Cortex of kidney (tissue), 1 donor: ENCODE data around the gene AFG1L.
"Not testable (repeated sequence)": the region's sequence is repeated elsewhere in the genome, so short reads cannot be mapped to it uniquely, and the experiment has no call there.

Experiments
- DNase-seq: peaks from one replicate; lab custom pipeline; 2025; lab: John Stamatoyannopoulos, UW

The AFG1L gene

DNA sequence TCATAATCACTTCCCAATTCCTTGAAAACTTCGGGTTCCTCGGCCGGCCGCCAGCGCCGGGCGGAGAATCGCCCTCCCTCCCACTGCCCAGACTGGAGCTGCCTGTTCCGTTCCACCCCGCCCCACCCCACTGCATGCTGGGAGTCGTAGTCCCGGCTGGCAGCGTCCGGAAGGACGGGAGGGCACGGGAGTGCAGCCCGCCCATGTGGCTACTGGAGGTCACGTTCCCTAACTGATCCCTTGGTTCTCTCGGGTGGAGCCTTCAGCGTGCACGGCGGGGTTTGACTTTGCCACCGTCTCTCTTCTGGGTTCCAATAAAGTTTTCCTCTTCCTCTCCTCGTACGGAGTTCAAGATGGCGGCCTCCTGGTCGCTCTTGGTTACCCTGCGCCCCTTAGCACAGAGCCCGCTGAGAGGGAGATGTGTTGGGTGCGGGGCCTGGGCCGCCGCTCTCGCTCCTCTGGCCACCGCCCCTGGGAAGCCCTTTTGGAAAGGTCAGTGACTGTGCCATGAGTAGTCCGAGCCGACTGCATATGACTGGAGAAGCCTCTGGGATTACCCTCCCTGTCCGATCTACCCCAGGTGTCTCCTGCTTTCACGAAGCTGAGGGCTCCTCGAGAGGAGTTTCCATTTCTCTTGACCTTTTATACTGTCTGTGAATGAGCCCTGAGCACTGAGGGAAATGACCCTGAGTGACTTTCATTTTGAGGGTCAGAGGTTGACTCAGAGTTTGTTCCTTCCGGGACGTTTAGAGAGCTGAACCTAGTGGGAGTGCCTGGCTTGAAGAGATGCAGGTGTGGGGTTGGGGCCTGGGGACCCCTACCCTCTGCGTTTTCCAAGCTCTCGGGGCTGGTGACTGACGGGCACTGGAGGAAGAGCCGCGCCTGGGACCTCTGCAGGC is at the start of gene AFG1L:
AFG1L (plus strand) TSS at position 328 of the 899 bp plus-strand sequence; CDS start at position 354, 26 bp downstream.
- peak; percentile 36 for DNase-seq

DNA sequence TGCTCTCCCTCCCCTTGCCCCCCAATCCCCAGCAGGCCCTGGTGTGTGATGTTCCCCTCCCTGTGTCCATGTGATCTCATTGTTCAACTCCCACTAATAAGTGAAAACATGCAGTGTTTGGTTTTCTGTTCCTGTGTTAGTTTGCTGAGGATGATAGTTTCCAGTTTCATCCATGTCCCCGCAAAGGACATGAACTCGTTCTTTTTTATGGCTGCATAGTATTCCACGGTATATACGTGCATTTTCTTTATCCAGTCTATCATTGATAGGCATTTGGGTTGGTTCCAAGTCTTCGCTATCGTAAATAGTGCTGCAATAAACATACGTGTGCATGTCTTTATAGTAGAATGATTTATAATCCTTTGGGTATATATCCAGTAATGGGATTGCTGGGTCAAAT is 49.8 kb upstream of the AFG1L start:
- DNase-seq, result not testable (repeated sequence)

DNA sequence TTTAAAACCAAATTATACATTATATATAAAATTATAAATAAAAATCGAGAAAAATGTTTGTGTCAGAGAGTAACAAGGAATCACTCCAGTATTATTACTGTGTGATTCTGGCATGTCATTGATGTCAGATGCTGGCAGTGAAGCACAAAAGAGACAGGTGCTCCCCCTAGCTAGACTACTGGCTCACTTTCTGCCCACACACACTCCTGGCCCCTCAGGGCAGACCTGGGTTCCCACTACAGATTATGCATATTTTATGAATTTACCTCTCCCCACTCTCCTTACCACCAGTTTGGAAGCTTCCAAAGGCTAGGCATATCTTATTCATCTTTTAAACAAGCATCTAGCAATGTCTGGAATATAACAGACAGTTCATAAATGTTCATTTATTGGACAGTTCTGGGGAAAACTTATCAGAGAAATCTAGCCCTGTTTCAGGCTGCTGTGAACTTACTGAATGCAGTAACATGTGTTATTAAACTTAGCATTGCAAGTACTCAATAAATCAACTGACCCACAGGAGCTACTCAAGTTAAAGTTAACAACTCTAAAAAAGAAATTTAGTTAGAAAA is 46.8 kb upstream of the AFG1L start:
- no peak for DNase-seq

DNA sequence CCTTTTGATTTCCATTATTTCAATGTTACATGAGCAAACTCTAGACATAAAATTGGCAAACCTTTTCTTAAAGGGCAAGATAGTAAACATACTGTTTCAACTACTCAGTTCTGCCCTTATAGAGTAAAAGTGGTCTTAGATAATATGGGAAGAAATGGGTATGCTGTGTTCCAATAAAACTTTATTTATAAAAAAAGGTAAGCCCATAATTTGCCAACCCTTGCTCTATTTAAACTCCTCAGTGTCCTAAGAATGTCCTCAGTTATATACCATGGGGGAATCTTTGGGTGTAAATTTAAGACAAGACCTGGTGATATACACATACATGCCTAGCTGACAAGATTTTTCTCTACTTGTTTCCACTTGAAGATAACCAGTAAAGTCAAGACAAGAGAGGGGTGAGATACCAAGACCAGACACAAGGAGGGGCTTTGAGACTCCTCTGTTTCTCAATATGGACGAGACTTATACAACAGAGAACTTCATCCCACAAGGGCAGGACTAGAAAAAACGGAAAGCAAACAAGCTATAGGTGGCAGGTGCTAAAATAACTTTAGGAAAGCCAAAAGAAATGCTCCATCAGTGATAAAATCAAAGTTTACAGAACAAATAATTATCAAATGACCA is 44.5 kb upstream of the AFG1L start:
- DNase-seq, result no peak

DNA sequence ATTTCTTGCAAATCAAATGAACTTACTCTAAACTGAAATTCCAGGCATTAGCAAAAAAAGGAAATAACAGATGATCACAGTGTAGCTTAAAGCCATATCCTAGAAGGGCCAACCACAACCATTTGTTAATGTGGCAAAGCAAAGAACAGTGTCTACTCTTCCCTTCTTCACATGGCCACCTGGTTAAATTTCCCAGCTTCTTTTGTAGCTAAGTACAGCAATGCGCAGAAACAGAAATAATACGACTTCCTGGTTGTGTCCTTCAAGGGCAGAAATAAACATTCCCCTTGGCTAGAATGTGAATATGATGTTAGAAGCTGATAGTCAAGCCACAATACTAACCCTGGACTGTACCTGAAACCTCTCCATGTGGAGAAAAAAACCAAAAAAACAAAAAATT is 43.6 kb upstream of the AFG1L start:
- no peak for DNase-seq

DNA sequence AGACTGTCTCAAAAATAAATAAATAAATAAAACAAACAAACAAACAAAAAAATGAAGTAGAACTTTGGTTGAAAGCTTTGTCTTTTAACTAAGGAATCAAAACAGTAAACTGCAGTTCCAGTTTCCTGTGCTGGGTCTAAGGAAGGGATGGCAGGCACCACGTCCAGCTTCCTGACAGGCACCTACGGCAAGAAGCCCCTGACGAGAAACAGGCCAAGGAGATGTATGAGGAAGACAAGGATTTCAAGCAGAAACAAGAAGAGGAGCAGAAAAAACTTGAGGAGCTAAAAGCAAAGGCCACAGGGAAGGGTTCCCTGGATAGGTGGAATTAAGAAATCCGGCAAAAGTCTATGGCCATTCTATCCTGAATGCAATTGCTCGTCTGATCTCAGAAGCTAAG is 42.8 kb upstream of the AFG1L start:
- no peak for DNase-seq

DNA sequence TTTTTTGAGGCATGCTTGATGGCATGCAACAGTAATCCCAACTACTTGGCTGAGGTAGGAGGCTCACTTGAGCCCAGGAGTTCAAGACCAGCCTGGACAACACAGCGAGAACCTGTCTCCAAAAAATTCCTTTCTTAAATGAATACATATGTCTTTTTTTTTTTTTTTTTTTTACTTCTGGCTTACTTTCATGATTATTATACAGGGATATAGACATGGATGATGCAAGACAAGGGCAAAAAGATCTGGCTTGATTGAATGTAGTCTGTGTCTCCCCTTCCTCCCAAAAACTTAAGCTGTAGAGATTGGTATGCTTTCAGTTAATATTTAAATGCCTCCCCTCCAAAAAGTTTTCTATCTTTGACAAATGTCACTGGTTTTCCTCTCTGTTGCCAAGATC is 41.6 kb upstream of the AFG1L start:
- no peak for DNase-seq

DNA sequence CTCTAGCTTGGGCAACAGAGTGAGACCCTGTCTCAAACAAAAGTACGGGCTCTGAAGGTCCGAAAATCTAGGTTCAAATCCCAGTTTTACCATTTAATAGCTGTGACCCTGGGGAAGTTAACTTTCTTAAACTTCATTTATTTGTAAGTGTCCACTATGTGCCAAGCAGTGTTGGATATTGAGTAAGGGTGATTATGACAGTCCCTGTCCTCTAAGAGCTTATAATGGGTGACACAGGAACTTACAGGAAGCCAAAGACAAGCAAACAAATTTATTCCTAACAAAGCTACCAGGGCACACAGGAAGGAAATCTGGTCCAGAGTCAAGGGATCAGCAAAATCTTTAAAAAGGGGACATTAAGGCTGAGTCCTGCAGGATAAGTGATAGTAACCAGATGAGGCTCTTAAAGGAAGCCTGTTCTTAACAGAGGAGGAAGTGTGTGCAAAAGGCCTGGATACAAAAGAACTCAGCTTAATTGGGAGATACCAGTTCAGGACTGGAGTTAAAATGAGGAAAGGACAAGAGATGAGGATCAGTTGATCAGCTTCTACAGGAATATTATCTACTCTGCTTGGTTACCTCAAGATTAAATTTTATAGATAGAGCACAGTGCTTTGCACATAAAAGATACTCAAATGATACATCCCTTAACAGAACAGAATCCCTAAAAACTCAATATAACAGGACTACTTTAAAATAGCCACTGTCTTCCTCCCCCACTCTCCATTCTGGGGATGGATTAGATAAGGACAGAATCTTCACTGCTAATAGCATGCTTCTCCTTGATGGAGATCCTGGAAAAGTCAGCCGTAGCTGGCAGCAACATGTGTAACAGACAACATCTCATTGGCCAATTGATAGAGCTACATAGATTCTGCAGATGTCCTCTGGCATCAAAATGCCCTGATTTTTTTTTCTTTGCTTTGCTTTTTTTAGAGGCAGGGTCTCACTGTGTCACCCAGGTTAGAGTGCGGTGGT is 40.1 kb upstream of the AFG1L start:
- no peak for DNase-seq

DNA sequence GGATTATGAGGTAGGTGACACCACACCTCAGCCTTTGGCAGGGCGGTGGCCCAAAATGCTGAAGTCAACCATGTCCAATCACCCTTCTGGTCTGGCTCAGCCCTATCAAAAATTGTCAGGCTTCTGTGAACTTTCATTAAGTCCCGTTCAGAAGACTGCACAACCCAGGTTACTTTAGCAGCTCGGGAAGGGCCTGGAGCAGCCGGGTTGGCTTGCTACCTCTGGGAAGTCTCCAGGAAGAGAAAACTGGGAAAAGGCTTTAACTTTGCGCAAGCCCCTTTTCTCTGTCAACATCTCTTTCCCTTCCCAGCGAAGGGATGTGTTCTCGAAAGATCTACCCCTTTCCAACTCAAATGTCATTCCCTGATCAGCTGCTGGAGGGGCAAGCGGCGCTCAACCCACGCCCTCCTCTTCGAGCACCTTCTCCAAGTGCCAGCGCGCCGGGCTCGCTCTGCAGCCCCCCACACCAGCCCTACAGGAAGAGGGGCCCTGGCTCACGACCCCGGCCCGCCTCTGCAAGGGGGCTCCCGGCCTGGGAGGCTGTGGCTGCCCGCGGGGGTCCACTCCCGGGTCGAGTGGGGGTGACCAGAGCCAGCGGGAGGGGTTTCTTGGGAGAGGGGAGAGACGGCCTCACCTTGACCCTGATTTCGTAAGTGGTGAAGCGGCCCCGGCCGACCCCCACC is 34.6 kb upstream of the AFG1L start:
- no peak for DNase-seq

DNA sequence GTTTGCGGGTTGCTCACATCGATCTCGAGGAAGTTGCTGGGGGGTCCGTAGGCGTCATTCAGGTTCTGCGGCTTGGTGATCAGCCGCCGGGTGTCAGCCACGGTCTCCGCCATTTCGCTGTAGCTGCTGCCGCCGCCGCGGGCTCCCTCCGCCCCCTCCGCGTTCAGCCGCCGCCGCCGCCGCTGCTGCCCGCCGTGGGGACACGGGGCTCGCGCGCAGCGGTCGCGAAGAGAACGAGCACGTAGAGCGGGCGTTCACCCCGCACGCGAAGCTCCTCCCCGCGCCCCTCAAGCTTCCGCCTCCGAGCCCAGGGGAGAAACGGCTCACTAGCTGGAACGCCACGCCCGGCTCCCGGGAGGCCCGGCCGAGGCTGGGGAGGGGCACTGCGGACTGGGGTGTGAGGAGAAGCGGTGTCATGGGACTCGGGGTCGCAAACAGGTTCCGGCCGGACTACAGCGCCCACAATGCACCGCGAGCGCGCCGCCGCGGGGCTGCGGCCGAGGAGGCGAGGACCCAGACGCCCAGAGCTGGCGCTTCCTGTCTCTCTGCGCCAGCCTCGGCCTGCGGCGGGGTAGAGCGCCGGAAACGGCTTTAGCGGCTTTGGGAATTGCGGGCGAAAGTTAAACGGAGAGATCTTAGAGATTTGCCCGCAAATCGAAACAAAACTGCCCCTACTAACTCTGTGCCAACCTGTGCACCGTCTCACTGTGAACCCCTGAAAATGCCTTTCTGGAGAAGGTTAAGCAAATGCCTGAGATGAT is 33.9 kb upstream of the AFG1L start, which contains the start of gene SNX3:
SNX3 (minus strand) TSS at position 232 of the 761 bp plus-strand sequence; CDS start at position 113, 119 bp downstream.
- peak; percentile 85 for DNase-seq

DNA sequence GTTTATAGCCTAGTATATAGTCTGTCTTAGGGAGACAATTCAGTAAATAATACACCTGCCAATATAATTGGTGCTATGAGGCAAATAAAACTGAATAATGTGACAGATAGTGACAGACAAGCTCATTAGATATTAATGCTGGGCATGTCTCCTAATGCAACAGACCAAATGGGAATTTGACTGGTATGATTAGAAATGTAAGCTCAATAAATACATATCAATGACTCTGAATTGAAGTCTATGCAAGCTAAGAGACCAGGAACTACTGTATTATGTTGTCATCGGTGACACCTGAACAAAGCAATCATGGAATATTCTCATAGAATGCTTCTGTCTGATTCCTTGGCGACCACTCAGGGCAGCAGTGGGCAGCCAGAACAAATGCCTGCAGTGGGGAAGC is 31.5 kb upstream of the AFG1L start:
- DNase-seq, result no peak

DNA sequence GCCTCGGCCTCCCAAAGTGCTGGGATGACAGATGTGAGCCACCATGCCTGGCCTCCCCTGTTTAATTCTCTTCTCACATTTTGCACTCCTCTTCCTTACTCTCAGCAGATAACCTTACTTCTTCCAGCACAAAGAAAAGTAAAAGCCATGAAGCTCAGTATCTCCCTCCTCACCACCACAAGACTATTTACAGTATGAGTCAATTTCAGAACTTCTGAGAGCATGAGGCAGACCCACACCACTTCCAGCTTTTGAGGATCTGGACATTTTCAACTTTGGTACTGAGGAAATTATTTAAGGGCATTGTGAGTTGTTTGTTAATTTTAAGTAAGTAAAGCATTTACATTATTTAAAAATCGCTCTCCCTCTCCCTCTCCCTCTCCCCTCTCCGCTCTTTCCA is 26.0 kb upstream of the AFG1L start:
- no peak for DNase-seq

DNA sequence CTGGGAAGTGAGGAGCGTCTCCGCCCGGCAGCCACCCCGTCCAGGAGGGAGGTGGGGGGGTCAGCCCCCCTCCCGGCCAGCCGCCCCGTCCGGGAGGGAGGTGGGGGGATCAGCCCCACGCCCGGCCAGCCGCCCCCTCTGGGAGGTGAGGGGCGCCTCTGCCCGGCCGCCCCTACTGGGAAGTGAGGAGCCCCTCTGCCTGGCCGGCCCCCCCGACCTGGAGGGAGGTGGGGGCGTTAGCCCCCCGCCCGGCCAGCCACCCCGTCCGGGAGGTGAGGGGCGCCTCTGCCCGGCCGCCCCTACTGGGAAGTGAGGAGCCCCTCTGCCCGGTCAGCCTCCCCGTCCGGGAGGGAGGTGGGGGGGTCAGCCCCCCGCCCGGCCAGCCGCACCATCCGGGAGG is 24.9 kb upstream of the AFG1L start:
- not testable (repeated sequence) for DNase-seq

DNA sequence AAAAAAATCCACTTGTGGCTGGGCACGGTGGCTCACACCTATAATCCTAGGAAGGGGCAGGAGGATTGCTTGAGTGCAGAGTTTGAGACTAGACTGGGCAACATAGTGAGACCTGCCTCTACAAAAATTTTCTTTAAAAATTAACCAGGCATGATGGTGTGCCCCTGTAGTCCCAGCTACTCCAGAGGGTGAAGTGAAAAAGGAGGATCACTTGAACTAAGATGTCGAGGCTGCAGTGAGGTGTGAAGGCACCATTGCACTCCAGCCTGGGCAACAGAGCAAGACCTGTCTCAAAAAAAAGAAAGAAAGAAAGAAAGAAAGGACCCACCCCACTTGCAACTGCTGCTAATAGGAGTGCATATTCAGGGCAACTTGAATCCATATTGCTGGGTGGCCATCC is 20.3 kb upstream of the AFG1L start:
- no peak for DNase-seq

DNA sequence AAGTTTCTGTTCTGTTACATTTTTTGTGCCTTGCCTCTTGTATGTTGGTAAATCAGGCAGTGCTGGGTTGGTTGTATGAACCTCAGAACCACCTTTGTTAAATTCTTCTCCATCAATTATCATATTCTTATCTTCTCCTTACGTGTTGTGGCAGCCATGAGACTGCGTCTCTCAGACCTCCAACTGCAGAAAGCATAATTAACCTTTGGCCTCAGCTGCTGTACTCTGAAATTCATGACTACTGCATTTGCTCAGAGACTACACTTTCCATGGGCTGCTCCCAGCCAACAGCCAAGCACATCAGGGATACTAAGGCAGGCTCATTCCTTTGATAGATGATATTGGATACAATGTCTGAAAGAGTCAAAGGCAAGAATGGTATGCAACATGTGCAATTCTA is 18.9 kb upstream of the AFG1L start:
- no peak for DNase-seq

DNA sequence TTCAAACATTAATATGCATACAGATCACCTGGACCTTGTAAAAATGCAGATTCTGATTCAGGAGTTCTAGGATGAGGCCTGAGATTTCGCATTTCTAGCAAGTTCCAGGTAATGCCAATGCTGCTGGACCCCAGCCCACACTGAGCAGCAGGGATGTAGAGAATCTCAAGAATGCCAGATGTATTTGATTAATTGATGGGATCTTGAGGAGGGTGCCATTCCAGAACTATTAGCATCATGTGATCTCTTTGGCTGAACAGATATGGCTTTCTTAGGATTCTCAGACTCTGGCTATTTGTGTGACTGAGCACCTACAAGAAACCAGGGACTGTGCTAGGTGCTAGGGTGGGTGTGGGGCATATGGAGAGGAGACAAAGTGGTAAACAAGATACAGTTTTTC is 17.6 kb upstream of the AFG1L start:
- no peak for DNase-seq

DNA sequence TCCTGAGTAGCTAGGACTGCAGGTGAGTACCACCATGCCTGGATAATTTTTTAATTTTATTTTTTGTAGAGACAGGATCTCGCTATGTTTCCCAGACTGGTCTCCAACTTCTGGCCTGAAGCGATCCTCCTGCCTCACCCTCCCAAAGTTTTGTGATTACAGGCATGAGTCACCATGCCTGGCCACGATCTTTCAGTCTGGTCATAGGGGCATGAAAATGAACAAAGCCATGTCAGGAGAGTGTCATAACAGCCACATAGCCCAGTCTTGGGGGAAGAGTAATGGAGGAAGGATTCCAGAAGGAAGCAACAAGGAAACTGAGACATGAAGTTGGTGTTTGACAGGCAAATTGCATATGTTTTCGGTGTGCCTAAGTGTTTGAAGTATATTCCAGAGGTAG is 17.0 kb upstream of the AFG1L start:
- no peak for DNase-seq

DNA sequence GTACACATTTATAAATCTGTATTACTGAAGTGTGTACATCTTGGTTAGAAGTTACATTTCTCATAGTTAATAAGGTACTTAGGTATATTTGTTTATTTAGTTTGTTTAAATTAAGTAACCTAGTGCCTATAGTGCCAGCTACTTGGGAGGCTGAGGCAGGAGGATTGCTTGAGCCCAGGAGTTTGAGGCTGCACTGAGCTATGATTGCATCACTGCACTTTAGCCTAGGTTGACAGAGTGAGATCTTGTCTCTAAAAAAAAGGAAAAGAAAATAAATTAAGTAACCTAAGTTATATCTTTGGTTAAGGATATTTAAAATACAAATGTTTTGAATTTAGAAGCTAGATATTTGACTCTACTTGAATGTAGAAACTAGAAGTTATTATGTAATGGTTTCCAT is 9.5 kb upstream of the AFG1L start:
- DNase-seq, result no peak

DNA sequence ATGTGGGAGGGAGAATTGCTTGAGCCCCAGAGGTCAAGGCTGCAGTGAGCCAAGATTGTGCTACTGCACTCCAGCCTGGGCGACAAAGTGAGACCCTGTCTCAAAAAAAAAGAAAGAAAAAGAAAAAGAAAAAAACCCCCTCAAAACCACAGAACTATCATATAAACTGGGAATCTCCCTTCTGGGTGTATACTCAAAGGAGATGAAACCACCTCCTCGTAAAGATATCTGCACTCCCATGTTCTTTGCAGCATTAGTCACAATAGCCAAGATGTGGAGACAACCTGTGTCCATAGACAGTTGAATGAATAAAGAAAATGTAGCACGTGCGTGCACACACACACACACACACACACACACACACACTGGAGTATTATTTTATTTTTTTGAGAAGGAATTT is 8.5 kb upstream of the AFG1L start:
- DNase-seq, result no peak

DNA sequence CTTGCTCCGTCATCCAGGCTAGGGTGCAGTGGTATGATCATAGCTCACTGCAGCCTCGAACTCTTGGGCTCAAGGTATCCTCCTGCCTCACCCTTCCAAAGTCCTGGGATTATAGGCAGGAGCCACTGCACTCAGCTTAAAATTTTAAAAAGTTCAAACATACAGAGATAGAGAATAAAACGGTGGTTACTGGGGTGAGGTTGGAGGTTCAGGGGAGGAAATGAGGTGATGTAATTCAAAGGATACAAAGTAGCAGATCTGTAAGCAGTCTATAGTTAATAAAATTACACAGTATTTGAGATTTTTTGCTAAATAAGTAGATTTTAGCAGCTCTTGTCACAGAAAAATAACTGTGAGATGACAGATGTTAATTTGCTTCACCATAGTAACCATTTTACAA is 7.5 kb upstream of the AFG1L start:
- DNase-seq, result no peak

DNA sequence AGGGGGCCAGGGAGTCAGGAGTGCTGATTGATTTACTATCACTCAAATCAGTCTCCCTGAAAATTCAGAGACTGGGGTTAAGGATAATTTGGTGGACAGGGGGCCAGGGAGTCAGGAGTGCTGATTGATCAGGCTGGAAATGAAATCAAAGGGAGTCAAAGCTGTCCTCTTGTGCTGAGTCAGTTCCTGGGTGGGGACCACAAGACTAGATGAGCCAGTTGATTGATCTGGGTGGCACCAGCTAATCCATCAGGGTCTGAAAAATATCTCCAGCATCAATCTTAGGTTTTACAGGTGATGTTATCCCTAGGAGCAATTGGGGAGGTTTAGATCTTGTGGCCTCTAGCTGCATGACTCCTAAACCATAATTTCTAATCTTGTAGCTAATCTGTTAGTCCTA is 6.1 kb upstream of the AFG1L start:
- DNase-seq, result no peak
